ENCODE measurements around the gene LSS. TPM values are rescaled to one million over a fixed set of nuclear protein-coding genes. Genes with fewer than 3 reads are reported as not detected.
A peak's percentile ranks its signal among the peaks of the same experiment; 100 is the strongest.

Gene LSS
- total RNA-seq, 1 experiment from 2014 or later: 101 TPM

- TF ChIP-seq PRRX2 (CRISPR knock-in tag; IDR thresholded peaks at IDR 0.05): no peak
- no peak for TF ChIP-seq ZNF317 (CRISPR knock-in tag; IDR thresholded peaks at IDR 0.05; ENCODE audit: borderline replicate concordance, low read depth)
- no peak for TF ChIP-seq PRDM15 (CRISPR knock-in tag; IDR thresholded peaks at IDR 0.05)
- TF ChIP-seq ZNF396 (CRISPR knock-in tag; IDR thresholded peaks at IDR 0.05; ENCODE audit: borderline replicate concordance): no peak
- TF ChIP-seq NR1H2 (CRISPR knock-in tag; IDR thresholded peaks at IDR 0.05): no peak
- TF ChIP-seq MAX (CRISPR knock-in tag; IDR thresholded peaks at IDR 0.05): no peak
- no peak for ATAC-seq
- Mint-ChIP-seq H3K4me3 (peak overlapping the region; percentile 72), H3K9me3 (peaks cover 6% of the 10 kb centered on the region), H3K27me3 (ENCODE audit: low read depth) (no peaks in the 10 kb centered on the region), H3K27ac (peak overlapping the region; percentile 49; the same call in 1 of the 2 replicates), H3K4me1 (peaks cover 21% of the 10 kb centered on the region), H3K36me3 (peaks cover 6% of the 10 kb centered on the region)
- ChIA-PET CTCF (interaction anchor here (0.8 to 2.0 kb wide), 5 partner anchors 10 to 40 kb away, joined by 3 to 8 read pairs (median 6); no protein-coding TSS in a partner anchor), POLR2A (no interaction called here)
- DNase-seq (ENCODE audit: low spot score): no peak
Measured at GRCh38 chr21:46182548-46183336, 45.8 kb downstream of the LSS start.

GRCh38 chr21:46181953-46182547 is 46.5 kb downstream of the LSS start:
- Mint-ChIP-seq H3K9me3 (peaks cover 13% of the 10 kb centered on the region), H3K4me1 (peaks cover 19% of the 10 kb centered on the region), H3K36me3 (peaks cover 11% of the 10 kb centered on the region), H3K27ac (no peak overlapping the region), H3K4me3 (peak overlapping the region; percentile 31; the same call in 1 of the 2 replicates), H3K27me3 (ENCODE audit: low read depth) (no peaks in the 10 kb centered on the region)
- CTCF ChIA-PET: interaction anchor here (1.2 to 2.0 kb wide), 4 partner anchors 9 to 39 kb away, joined by 3 to 8 read pairs (median 6); no protein-coding TSS in a partner anchor
- ATAC-seq: no peak
- TF ChIP-seq ATF3 (CRISPR knock-in tag; conservative IDR thresholded peaks at IDR 0.05) (no peak), ZMAT4 (CRISPR knock-in tag; IDR thresholded peaks at IDR 0.05) (no peak), ATF2 (CRISPR knock-in tag; IDR thresholded peaks at IDR 0.05; ENCODE audit: borderline replicate concordance, low read depth) (no peak), ATF1 (CRISPR knock-in tag; IDR thresholded peaks at IDR 0.05) (no peak), SP1 (CRISPR knock-in tag; conservative IDR thresholded peaks at IDR 0.05) (no peak), NR3C1 (CRISPR knock-in tag; conservative IDR thresholded peaks at IDR 0.05; ENCODE audit: low read depth) (no peak), IRF2 (CRISPR knock-in tag; IDR thresholded peaks at IDR 0.05; ENCODE audit: borderline replicate concordance, low read depth) (no peak), FOXK1 (CRISPR knock-in tag; IDR thresholded peaks at IDR 0.05) (no peak), E2F1 (CRISPR knock-in tag; IDR thresholded peaks at IDR 0.05) (no peak), ZBTB43 (CRISPR knock-in tag; IDR thresholded peaks at IDR 0.05) (no peak)
- POLR2A ChIA-PET: no interaction called here
- DNase-seq (ENCODE audit: low spot score): no peak

Data from WTC11 (cell line).